HG03378 (cell line): ENCODE data around the gene TSPAN5.

Experiments used
- ATAC-seq: cut with Tn5 transposase; IDR thresholded peaks from one replicate; pipeline ENCODE4 v1.9.1; 2021; ENCODE audit warnings: mild to moderate bottlenecking, moderate library complexity; ENCODE audit not compliant: unreplicated experiment

TSPAN5 gene

GRCh38 chr4:98601708-98602107, 56.7 kb downstream of the TSPAN5 start:
- ATAC-seq = peak; percentile 87

GRCh38 chr4:98599617-98600205, 58.7 kb downstream of the TSPAN5 start:
- ATAC-seq = no peak

GRCh38 chr4:98586962-98587354, 71.5 kb downstream of the TSPAN5 start:
- no peak for ATAC-seq

- ATAC-seq = no peak
Measured at GRCh38 chr4:98586291-98586961, 72.0 kb downstream of the TSPAN5 start.

- no peak for ATAC-seq
Measured at GRCh38 chr4:98585596-98585995, 72.8 kb downstream of the TSPAN5 start.

GRCh38 chr4:98584265-98584664, 74.1 kb downstream of the TSPAN5 start:
- ATAC-seq = no peak

GRCh38 chr4:98583265-98583664, 75.1 kb downstream of the TSPAN5 start:
- no peak for ATAC-seq

GRCh38 chr4:98581126-98581525, 77.3 kb downstream of the TSPAN5 start:
- no peak for ATAC-seq

- no peak for ATAC-seq
Measured at GRCh38 chr4:98577956-98578355, 80.5 kb downstream of the TSPAN5 start.

GRCh38 chr4:98574816-98575215, 83.6 kb downstream of the TSPAN5 start:
- no peak for ATAC-seq

- ATAC-seq = no peak
Measured at GRCh38 chr4:98573791-98574190, 84.6 kb downstream of the TSPAN5 start.

- ATAC-seq = no peak
Measured at GRCh38 chr4:98572697-98573096, 85.7 kb downstream of the TSPAN5 start.

- ATAC-seq = no peak
Measured at GRCh38 chr4:98571161-98571786, 87.1 kb downstream of the TSPAN5 start.

GRCh38 chr4:98570151-98570797, 88.1 kb downstream of the TSPAN5 start:
- no peak for ATAC-seq

- ATAC-seq = no peak
Measured at GRCh38 chr4:98568941-98569663, 89.3 kb downstream of the TSPAN5 start.

- ATAC-seq = no peak
Measured at GRCh38 chr4:98567611-98568010, 90.8 kb downstream of the TSPAN5 start.

GRCh38 chr4:98566361-98567008, 91.9 kb downstream of the TSPAN5 start:
- ATAC-seq = no peak

- no peak for ATAC-seq
Measured at GRCh38 chr4:98565681-98566301, 92.6 kb downstream of the TSPAN5 start.

- ATAC-seq = no peak
Measured at GRCh38 chr4:98564852-98565251, 93.6 kb downstream of the TSPAN5 start.

- ATAC-seq = no peak
Measured at GRCh38 chr4:98560321-98560720, 98.1 kb downstream of the TSPAN5 start.
